Fibroblast of skin of left biceps (primary cell): Measurements from ENCODE around the gene ABCA6.
"Not testable (repeated sequence)": the region's sequence is repeated elsewhere in the genome, so short reads cannot be mapped to it uniquely, and the experiment has no call there.

ENCODE experiments used
- DNase-seq, 2 experiments: peaks; one replicate each; pipeline ENCODE4 v3.0.0-alpha.2; 2013; ENCODE audit warnings: low read depth in 2 of 2

Gene ABCA6

GRCh38 chr17:69141431-69142174 lies at the start of gene ABCA6:
TSS of gene ABCA6 (minus strand) at chr17:69141895. CDS start at chr17:69140703, 1,192 bp downstream.
- peak in 1 of 2 experiments; percentile 10 for DNase-seq

- no peak for DNase-seq
Measured at GRCh38 chr17:69188796-69189195, 47.1 kb upstream of the ABCA6 start.

- DNase-seq: no peak
Measured at GRCh38 chr17:69188064-69188463, 46.4 kb upstream of the ABCA6 start.

- no peak for DNase-seq
Measured at GRCh38 chr17:69187294-69187693, 45.6 kb upstream of the ABCA6 start.

- peak in 1 of 2 experiments; percentile 2 for DNase-seq
Measured at GRCh38 chr17:69179227-69179952, 37.7 kb upstream of the ABCA6 start.

GRCh38 chr17:69176457-69176795 lies 34.7 kb upstream of the ABCA6 start:
- no peak for DNase-seq

GRCh38 chr17:69175625-69176456 lies 34.1 kb upstream of the ABCA6 start:
- peak; percentile 41 to 43 for DNase-seq

- DNase-seq: no peak
Measured at GRCh38 chr17:69175262-69175624, 33.5 kb upstream of the ABCA6 start.

GRCh38 chr17:69173118-69173517 lies 31.4 kb upstream of the ABCA6 start:
- no peak for DNase-seq

- DNase-seq: no peak
Measured at GRCh38 chr17:69170377-69170776, 28.7 kb upstream of the ABCA6 start.

- DNase-seq: not testable (repeated sequence)
Measured at GRCh38 chr17:69168642-69169041, 26.9 kb upstream of the ABCA6 start.

GRCh38 chr17:69166957-69167356 lies 25.3 kb upstream of the ABCA6 start:
- DNase-seq: no peak

- DNase-seq: no peak
Measured at GRCh38 chr17:69164206-69164605, 22.5 kb upstream of the ABCA6 start.

- no peak for DNase-seq
Measured at GRCh38 chr17:69159418-69159817, 17.7 kb upstream of the ABCA6 start.

GRCh38 chr17:69154267-69154666 lies 12.6 kb upstream of the ABCA6 start:
- no peak for DNase-seq

GRCh38 chr17:69150333-69150732 lies 8.6 kb upstream of the ABCA6 start:
- no peak for DNase-seq

GRCh38 chr17:69147460-69147859 lies 5.8 kb upstream of the ABCA6 start:
- DNase-seq: no peak

- DNase-seq: no peak
Measured at GRCh38 chr17:69144331-69145255, 2.9 kb upstream of the ABCA6 start.

GRCh38 chr17:69143683-69144231 lies 2.1 kb upstream of the ABCA6 start:
- no peak for DNase-seq

- DNase-seq: no peak
Measured at GRCh38 chr17:69143151-69143550, 1.5 kb upstream of the ABCA6 start.

GRCh38 chr17:69142175-69142802 lies 594 bp upstream of the ABCA6 start:
- peak; percentile 75 to 76 for DNase-seq
